ENCODE measurements around the gene VPS36. TPM values are rescaled to one million over a fixed set of nuclear protein-coding genes. Genes with fewer than 3 reads are reported as not detected.

The VPS36 gene
- total and polyA plus RNA-seq, 2 of the 13 experiments (the other 11 are each of a cell fraction or from before 2014, with no cell fraction given), result 17.2 to 22.4 TPM

GRCh38 chr13:52455677-52456041, 5.2 kb upstream of the VPS36 start (continued):
- TF ChIP-seq, protein P1, sequence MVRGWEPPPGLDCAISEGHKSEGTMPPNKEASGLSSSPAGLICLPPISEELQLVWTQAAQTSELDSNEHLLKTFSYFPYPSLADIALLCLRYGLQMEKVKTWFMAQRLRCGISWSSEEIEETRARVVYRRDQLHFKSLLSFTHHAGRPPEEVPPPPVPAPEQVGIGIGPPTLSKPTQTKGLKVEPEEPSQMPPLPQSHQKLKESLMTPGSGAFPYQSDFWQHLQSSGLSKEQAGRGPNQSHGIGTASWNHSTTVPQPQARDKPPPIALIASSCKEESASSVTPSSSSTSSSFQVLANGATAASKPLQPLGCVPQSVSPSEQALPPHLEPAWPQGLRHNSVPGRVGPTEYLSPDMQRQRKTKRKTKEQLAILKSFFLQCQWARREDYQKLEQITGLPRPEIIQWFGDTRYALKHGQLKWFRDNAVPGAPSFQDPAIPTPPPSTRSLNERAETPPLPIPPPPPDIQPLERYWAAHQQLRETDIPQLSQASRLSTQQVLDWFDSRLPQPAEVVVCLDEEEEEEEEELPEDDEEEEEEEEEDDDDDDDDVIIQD (CRISPR knock-in tag; IDR thresholded peaks at IDR 0.05; ENCODE audit: low read depth), result 0 out of 2 replicates have a peak, but pooled peaks have one; percentile 14
- TF ChIP-seq SUZ12 (IDR thresholded peaks at IDR 0.05; ENCODE audit: low read depth, low read length), result no peak
- 0 out of 4 replicates have a peak, but pooled peaks of 1 of the 2 experiments have one; percentile 17 for TF ChIP-seq NR2F1 (CRISPR knock-in tag; IDR thresholded peaks at IDR 0.05)
- TF ChIP-seq ZNF225 (CRISPR knock-in tag; IDR thresholded peaks at IDR 0.05), result 0 out of 2 replicates have a peak, but pooled peaks have one; percentile 32
- TF ChIP-seq ZNF484 (CRISPR knock-in tag; IDR thresholded peaks at IDR 0.05; ENCODE audit: borderline replicate concordance, low read depth), result no peak
- no peak for TF ChIP-seq RFX5 (IDR thresholded peaks at IDR 0.05; ENCODE audit: low read depth, low read length)
- no peak for TF ChIP-seq ZHX1 (CRISPR knock-in tag; IDR thresholded peaks at IDR 0.05; ENCODE audit: low read depth)
- TF ChIP-seq, protein P2, sequence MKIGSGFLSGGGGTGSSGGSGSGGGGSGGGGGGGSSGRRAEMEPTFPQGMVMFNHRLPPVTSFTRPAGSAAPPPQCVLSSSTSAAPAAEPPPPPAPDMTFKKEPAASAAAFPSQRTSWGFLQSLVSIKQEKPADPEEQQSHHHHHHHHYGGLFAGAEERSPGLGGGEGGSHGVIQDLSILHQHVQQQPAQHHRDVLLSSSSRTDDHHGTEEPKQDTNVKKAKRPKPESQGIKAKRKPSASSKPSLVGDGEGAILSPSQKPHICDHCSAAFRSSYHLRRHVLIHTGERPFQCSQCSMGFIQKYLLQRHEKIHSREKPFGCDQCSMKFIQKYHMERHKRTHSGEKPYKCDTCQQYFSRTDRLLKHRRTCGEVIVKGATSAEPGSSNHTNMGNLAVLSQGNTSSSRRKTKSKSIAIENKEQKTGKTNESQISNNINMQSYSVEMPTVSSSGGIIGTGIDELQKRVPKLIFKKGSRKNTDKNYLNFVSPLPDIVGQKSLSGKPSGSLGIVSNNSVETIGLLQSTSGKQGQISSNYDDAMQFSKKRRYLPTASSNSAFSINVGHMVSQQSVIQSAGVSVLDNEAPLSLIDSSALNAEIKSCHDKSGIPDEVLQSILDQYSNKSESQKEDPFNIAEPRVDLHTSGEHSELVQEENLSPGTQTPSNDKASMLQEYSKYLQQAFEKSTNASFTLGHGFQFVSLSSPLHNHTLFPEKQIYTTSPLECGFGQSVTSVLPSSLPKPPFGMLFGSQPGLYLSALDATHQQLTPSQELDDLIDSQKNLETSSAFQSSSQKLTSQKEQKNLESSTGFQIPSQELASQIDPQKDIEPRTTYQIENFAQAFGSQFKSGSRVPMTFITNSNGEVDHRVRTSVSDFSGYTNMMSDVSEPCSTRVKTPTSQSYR (CRISPR knock-in tag; IDR thresholded peaks at IDR 0.05; ENCODE audit: borderline replicate concordance), result peak; percentile 61
- TF ChIP-seq ZNF232 (CRISPR knock-in tag; IDR thresholded peaks at IDR 0.05; ENCODE audit: borderline replicate concordance), result 0 out of 2 replicates have a peak, but pooled peaks have one; percentile 3
- TF ChIP-seq MTF1 (CRISPR knock-in tag; IDR thresholded peaks at IDR 0.05), result no peak
- no peak for TF ChIP-seq ZNF296 (CRISPR knock-in tag; conservative IDR thresholded peaks at IDR 0.05)
- no peak for TF ChIP-seq RAD21 (CRISPR knock-in tag; IDR thresholded peaks at IDR 0.05)
- no peak for TF ChIP-seq PAF1 (CRISPR knock-in tag; IDR thresholded peaks at IDR 0.05)
- peak; percentile 67; the same call in 1 of the 2 replicates for TF ChIP-seq NFKBIZ (CRISPR knock-in tag; IDR thresholded peaks at IDR 0.05)
- TF ChIP-seq TCF12 (IDR thresholded peaks at IDR 0.05), result no peak
- TF ChIP-seq TCF12 (CRISPR knock-in tag; IDR thresholded peaks at IDR 0.05), result peak; percentile 19; the same call in 1 of the 2 replicates
- TF ChIP-seq ZSCAN30 (CRISPR knock-in tag; IDR thresholded peaks at IDR 0.05), result no peak
- no peak for TF ChIP-seq FOXO1 (CRISPR knock-in tag; IDR thresholded peaks at IDR 0.05)
- no peak for TF ChIP-seq CENPT (CRISPR knock-in tag; IDR thresholded peaks at IDR 0.05; ENCODE audit: low read depth)
- no peak for TF ChIP-seq ZNF20 (CRISPR knock-in tag; IDR thresholded peaks at IDR 0.05)
- TF ChIP-seq ZNF766 (CRISPR knock-in tag; IDR thresholded peaks at IDR 0.05; ENCODE audit: borderline replicate concordance), result no peak
- TF ChIP-seq, protein P3, sequence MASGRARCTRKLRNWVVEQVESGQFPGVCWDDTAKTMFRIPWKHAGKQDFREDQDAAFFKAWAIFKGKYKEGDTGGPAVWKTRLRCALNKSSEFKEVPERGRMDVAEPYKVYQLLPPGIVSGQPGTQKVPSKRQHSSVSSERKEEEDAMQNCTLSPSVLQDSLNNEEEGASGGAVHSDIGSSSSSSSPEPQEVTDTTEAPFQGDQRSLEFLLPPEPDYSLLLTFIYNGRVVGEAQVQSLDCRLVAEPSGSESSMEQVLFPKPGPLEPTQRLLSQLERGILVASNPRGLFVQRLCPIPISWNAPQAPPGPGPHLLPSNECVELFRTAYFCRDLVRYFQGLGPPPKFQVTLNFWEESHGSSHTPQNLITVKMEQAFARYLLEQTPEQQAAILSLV (CRISPR knock-in tag; IDR thresholded peaks at IDR 0.05; ENCODE audit: borderline replicate concordance), result 0 out of 2 replicates have a peak, but pooled peaks have one; percentile 38
- TF ChIP-seq ZFP36L2 (CRISPR knock-in tag; IDR thresholded peaks at IDR 0.05), result 0 out of 2 replicates have a peak, but pooled peaks have one; percentile 51
- TF ChIP-seq ZNF75D (CRISPR knock-in tag; IDR thresholded peaks at IDR 0.05; ENCODE audit: borderline replicate concordance), result no peak

Measured in HepG2 (cell line).